ENCODE results near the gene ZCCHC2. TPM values are rescaled to one million over a fixed set of nuclear protein-coding genes. Genes with fewer than 3 reads are reported as not detected.

Gene ZCCHC2
- total and polyA plus RNA-seq, 9 of the 15 experiments (the other 6 are each of a cell fraction or from before 2014, with no cell fraction given), result 1.0 to 9.2 (median 6.0) TPM

DNA sequence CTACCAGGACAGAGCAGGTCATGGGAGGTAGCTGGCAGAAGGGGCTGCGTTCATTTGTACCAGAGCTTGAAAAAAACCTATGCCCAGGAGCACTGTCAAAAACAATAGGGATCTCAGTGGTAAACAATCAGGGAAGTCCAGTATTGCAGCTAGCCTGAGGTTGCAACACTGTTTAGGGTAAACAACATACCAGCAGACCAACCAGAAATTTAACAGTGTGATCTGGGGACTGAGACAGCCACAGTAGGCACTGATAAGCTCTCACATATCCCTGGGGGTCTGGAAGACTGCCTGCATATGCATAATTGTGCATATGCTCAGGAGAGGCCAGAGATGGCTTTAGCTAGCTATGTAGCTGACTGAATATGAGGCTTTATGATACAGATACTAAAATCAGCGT is 12.0 kb upstream of the ZCCHC2 start:
- Histone ChIP-seq H3K79me2 (ENCODE audit: control insufficient read depth, insufficient read depth, low read length) (no peaks in the 10 kb centered on the region), H3K36me3 (ENCODE audit: control insufficient read depth, insufficient read depth, low read length) (no peaks in the 10 kb centered on the region), H3K9me1 (ENCODE audit: control insufficient read depth, insufficient read depth, low read length) (no peaks in the 10 kb centered on the region), H4K20me1 (replicated peaks; ENCODE audit: control insufficient read depth, insufficient read depth, low read length) (no peaks in the 10 kb centered on the region), H3K27ac (ENCODE audit: extremely low read depth, low read depth, low read length) (no peak overlapping the region), H3K9me3 (replicated peaks; ENCODE audit: control insufficient read depth, insufficient read depth, low read depth, low read length) (no peaks in the 10 kb centered on the region), H3K4me1 (replicated peaks in 1 of 2; ENCODE audit: control insufficient read depth in 2 of 2, insufficient read depth in 2 of 2, low read length in 2 of 2) (no peaks in the 10 kb centered on the region; a peak in 1 of 5 replicates), H3K4me3 (no peak overlapping the region), H3K9ac (ENCODE audit: insufficient read depth in 1 of 2, low read depth in 2 of 2, low read length in 2 of 2) (no peak overlapping the region), H3K27me3 (ENCODE audit: control insufficient read depth in 2 of 2, insufficient read depth in 2 of 2, low read length in 2 of 2) (no peaks in the 10 kb centered on the region), H3K4me2 (ENCODE audit: insufficient read depth, low read length) (no peak overlapping the region), H2AFZ (ENCODE audit: low read depth, low read length) (no peak overlapping the region)
- no TSS peak for BruUV-seq (replicated peaks)
- ATAC-seq (no peak), DNase-seq (ENCODE audit: extremely low read depth in 1 of 4, low spot score in 3 of 4) (no peak), FAIRE-seq (no peak)
- ChIA-PET CTCF (ENCODE audit: low intra/inter-chr PET ratio) (no interaction called here), POLR2A (no interaction called here)
- intact Hi-C loops (cut with micrococcal nuclease) (no loop called here), in situ Hi-C loops (cut with MboI) (no loop called here)
- WGBS (ENCODE audit: insufficient coverage, low coverage, missing lambda C conversion rate), result 37% methylated on average over 2 of the region's 2 CpGs
- TF ChIP-seq ELF4 (CRISPR knock-in tag; IDR thresholded peaks at IDR 0.05) (no peak), EHMT2 (IDR thresholded peaks at IDR 0.05) (no peak), KLF16 (IDR thresholded peaks at IDR 0.05) (no peak), BRF2 (IDR thresholded peaks at IDR 0.05; ENCODE audit: borderline replicate concordance, insufficient read depth, insufficient read length) (no peak), FOXK1 (CRISPR knock-in tag; IDR thresholded peaks at IDR 0.05; ENCODE audit: borderline replicate concordance) (no peak), ZNF398 (CRISPR knock-in tag; IDR thresholded peaks at IDR 0.05) (no peak), CBX3 (IDR thresholded peaks at IDR 0.05; ENCODE audit: borderline replicate concordance in 1 of 2, low read length in 2 of 2) (no peak), XRCC4 (IDR thresholded peaks at IDR 0.05; ENCODE audit: extremely low read depth, insufficient read depth, insufficient read length) (no peak), PHF21A (IDR thresholded peaks at IDR 0.05; ENCODE audit: borderline replicate concordance, low read depth) (no peak)
- TF ChIP-seq, protein P1, sequence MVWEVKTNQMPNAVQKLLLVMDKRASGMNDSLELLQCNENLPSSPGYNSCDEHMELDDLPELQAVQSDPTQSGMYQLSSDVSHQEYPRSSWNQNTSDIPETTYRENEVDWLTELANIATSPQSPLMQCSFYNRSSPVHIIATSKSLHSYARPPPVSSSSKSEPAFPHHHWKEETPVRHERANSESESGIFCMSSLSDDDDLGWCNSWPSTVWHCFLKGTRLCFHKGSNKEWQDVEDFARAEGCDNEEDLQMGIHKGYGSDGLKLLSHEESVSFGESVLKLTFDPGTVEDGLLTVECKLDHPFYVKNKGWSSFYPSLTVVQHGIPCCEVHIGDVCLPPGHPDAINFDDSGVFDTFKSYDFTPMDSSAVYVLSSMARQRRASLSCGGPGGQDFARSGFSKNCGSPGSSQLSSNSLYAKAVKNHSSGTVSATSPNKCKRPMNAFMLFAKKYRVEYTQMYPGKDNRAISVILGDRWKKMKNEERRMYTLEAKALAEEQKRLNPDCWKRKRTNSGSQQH (CRISPR knock-in tag; IDR thresholded peaks at IDR 0.05), result no peak

Data from K562 (cell line).